GM12874 (cell line): ENCODE measurements around the gene PGP.

Experiments
- TF ChIP-seq, protein P1 (sequence below): IDR thresholded peaks from 2 replicates; pipeline ENCODE4 v1.5.1; 2011; ENCODE audit warnings: low read depth, mild to moderate bottlenecking, control low read depth, low read length, moderate library complexity; ENCODE audit not compliant: insufficient read depth

Gene PGP, protein sequence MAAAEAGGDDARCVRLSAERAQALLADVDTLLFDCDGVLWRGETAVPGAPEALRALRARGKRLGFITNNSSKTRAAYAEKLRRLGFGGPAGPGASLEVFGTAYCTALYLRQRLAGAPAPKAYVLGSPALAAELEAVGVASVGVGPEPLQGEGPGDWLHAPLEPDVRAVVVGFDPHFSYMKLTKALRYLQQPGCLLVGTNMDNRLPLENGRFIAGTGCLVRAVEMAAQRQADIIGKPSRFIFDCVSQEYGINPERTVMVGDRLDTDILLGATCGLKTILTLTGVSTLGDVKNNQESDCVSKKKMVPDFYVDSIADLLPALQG

GRCh38 chr16:2214719-2214968 is at the start of gene PGP:
TSS of gene PGP (minus strand) at chr16:2214840. CDS start at chr16:2214777, 63 bp downstream.
- TF ChIP-seq, protein P1, sequence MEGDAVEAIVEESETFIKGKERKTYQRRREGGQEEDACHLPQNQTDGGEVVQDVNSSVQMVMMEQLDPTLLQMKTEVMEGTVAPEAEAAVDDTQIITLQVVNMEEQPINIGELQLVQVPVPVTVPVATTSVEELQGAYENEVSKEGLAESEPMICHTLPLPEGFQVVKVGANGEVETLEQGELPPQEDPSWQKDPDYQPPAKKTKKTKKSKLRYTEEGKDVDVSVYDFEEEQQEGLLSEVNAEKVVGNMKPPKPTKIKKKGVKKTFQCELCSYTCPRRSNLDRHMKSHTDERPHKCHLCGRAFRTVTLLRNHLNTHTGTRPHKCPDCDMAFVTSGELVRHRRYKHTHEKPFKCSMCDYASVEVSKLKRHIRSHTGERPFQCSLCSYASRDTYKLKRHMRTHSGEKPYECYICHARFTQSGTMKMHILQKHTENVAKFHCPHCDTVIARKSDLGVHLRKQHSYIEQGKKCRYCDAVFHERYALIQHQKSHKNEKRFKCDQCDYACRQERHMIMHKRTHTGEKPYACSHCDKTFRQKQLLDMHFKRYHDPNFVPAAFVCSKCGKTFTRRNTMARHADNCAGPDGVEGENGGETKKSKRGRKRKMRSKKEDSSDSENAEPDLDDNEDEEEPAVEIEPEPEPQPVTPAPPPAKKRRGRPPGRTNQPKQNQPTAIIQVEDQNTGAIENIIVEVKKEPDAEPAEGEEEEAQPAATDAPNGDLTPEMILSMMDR: no peak

GRCh38 chr16:2260250-2260649 is 45.6 kb upstream of the PGP start:
- TF ChIP-seq, protein P1: no peak

GRCh38 chr16:2257726-2258125 is 43.1 kb upstream of the PGP start:
- TF ChIP-seq, protein P1: no peak

- TF ChIP-seq, protein P1: no peak
These were observed 42.0 kb upstream of the PGP start for GRCh38 chr16:2256531-2257140.

GRCh38 chr16:2253293-2253692 is 38.7 kb upstream of the PGP start:
- TF ChIP-seq, protein P1: no peak

DNA sequence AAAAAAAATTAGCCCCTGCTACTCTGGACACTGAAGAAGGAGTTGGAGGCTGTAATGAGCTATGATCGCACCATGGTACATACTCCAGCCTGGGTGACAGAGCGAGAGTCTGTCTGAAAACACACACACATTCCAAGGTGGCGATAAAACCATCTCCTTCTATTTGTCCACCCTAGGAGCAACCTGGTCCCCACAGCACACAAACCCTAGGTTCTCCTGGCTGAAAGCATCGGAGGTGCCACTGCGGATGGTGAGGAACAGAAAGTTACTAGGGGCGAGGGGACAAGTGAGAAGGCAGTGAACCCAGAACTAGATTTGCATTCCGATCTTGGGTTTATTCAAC is 38.1 kb upstream of the PGP start:
- TF ChIP-seq, protein P1: no peak

- TF ChIP-seq, protein P1: peak; percentile 68
These were observed 36.9 kb upstream of the PGP start, which contains the start of gene ECI1 for GRCh38 chr16:2251296-2252111. TSS of gene ECI1 (minus strand) at chr16:2251587. CDS start at chr16:2251566, 21 bp downstream.
